Measurements from ENCODE around the gene PRSS12.
"Not testable (repeated sequence)": the region's sequence is repeated elsewhere in the genome, so short reads cannot be mapped to it uniquely, and the experiment has no call there.

The PRSS12 gene

DNA sequence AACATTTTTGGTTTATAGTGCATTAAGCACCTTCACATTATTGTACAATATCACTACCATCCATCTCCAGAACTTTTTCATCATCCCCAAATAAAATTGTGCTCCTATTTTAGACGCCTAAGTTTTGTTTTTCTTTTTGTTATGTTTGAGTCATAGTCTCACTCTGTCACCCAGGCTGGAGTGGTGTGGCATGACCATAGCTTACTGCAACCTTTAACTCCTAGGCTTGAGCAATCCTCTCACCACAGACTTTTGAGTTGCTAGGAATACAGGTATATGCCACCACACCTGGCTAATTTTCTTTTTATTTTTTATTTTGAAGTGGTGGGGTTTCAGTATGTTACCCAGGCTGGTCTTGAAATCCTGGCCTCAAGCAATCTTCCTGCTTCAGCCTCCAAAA, 33.9 kb downstream of the PRSS12 start:
- FAIRE-seq, result no peak

DNA sequence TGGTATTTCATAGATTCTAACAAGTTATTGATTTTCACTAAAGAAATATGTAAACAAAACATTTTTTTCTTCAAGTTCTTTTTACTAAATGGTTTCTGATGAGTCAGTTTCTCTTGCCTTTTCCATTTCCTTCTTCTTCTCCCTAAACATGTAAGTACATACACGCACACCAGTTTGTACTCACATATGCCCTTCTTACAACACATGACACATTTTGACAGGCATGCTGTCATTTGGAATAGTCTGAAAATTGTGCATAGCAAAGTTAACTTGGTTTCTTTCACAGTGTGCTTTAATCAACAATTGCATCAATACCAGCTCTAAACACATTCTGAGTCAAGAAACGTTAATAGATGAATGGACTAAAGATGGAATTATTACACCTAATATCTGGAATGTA, 35.1 kb downstream of the PRSS12 start:
- FAIRE-seq, result no peak

DNA sequence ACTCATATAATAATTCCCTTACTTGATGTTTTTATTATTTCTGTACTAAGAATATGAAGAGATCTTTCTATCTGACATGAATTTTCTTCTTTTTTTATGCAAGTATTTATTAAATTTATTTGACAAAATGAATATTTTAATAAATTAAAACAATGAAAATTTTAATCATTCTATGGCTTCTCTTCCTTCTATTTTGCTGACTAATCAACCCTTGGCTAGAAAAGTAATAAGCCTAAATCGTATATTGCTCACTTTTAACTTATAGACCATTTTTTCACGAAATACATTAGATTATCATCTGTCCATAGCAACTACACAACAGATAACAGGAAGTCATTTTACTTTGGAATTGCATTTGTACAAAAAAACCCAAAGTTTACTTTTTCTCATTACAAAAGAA, 38.6 kb downstream of the PRSS12 start:
- no peak for FAIRE-seq

DNA sequence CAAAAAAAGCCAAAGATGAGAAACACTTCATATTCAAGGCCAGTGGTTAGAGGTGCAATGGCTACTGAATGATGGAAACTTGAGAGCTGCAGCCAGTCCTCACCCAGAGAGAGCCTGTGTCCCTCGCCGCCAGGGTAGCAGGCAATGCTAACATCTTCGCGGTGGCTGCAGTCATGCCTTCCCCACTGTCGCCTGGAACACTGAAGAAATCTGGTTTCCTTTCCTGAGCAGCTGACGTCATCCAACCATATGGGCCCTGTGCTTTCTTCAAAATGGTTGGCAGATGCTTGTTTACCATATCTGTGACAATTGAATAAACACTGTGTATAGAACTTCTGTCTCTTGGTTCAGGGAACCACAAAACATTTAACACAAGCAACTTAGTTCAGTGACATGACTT, 39.7 kb downstream of the PRSS12 start:
- FAIRE-seq, result no peak

DNA sequence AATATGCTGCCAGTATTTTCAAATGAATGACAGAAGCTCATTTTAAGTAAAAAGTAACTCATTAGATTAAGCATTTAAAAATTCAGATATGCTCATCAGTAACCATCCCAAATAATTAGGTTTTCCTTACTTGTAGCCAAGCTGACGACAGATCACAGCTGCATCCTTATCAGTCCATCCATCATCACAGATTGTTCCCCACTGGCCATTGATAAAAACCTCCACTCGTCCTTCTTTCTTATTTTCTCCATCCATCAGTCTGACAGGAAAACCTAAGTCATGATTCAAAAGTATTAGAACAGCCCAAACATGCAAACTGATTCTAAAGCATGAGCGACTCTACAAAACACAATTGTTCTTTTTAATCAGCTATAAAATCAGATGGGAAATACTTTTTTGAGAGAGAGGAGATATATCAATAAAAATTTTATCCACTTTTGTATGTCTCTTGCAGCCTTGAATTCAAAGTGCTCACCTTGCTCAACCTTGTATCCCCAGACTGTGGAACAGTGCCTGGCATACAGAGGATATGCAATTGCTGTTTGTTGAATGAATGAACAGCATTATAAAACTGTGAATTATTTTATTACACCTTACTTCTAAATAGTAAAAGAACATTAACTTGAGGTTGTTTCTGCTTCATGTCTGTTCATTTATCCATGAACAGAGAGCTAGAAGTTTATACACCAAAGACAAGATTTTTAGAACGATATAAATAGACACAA, 44.3 kb downstream of the PRSS12 start:
- no peak for FAIRE-seq

DNA sequence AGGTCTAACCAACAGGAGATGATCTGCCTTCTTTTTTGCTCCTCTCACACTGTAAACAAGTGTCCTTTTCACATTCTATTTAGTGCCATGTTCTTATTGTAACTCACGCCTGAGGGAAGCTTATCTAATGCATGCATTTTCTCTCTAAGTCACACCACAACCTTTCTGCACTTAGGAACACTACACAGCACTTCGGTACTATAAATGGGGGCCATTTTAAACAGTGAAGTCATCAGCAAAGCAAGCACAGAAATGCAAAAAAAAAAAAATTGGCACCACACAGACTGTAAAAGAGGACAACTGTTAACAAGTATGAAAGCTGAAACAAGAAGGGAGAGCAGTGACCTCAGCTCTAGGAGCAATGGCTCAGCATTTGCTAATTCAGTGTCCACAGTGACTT, 45.2 kb downstream of the PRSS12 start:
- FAIRE-seq, result no peak

DNA sequence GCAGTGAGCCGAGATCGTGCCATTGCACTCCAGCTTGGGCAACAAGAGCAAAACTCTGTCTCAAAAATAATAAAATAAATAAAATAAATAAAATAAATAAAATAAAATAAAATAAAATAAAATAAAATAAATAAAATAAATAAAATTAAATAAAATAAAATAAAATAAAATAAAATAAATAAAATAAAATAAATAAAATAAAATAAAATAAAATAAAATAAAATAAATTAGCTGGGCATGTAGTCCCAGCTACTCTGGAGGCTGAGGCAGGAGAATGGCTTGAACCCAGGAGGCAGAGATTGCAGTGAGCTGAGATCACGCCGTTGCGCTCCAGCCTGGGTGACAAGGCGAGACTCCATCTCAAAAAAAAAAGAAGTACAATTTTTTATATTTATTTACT, 53.2 kb downstream of the PRSS12 start:
- not testable (repeated sequence) for FAIRE-seq

DNA sequence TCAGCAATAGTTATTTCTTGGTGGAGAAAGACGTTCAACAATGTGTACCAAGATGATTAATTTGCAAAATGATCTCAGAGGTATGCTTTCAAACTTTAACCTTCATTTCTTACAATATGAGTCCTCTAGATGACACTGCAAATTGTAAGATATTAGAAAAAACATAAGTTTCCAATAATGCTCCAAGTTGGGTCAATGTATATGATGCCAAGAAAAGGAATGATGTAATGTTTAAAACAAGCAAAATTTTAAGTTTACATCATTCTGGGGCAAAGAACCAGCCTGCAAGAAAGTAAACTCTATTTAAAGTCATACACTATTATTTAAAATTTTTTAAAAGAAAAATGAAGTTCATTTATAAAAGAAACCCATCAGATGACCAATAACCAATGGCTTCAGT, 56.1 kb downstream of the PRSS12 start:
- no peak for FAIRE-seq

DNA sequence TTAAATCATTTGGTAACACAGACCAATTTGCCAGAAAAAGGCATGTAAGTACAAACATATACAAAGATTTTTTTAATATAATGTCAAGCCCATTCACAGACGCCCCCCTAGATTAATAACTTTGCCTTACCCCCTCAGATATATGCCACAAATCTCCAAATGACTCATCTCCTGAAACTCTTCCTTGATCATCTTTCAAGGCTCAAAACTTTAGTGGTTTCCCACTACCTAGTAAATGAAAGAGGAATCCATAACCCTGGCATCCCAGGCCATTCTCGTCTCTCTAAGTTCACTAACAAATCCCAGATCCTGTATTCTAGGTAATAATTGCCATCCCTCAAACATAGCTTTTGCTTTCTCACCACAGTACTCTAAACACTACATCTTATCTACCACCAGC, 61.9 kb downstream of the PRSS12 start:
- FAIRE-seq, result no peak

DNA sequence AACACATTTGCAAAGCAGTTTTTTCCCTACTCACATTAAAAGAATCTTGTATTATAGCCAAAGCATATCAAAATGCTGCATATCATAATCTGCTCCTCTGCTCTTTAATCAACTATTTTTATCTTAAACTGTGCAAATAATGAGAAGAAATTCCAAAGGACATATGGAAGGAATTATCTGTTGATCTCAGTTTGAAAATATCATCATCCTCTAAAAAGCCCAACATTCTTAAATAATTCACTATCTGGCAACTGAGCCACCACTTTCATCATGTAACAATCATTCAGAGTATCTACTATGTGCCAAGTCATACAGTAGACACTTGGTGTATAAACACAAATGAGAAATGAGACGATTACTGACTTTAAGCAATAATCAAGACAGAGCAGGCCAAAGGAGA, 63.0 kb downstream of the PRSS12 start:
- no peak for FAIRE-seq

DNA sequence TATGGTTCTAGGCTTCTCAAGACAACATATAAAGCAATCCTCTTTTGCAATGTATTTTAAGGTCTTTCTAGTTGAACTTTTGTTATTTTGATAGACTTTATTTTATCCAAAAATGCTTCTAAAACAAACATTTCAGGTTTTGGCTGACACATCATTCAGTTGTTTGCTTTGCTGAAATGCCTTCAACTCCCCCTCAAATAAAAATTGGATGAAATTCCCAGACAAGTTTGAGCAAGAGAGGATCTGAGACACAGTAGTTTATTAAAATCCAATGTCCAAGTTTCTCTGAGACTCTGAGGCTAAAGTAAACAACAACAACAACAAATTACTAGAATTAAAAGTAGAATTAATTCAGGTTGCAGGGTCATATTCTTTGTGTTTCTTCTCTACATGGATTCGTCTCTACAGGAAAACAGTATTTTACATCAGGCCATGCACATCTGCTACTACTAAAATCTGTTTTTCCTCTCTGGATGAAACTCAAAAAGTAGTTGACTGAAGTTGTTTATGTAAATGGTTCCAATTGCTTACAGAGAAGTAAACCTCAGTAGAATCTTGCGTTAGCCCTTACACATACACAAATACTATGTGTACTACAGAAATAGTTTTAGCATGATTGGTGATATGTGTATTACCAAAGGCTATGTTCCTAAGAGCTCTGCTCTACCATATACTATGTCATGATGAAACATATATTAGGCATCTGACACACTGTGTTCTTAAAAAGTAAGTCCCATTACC, 64.9 kb downstream of the PRSS12 start:
- FAIRE-seq, result no peak

DNA sequence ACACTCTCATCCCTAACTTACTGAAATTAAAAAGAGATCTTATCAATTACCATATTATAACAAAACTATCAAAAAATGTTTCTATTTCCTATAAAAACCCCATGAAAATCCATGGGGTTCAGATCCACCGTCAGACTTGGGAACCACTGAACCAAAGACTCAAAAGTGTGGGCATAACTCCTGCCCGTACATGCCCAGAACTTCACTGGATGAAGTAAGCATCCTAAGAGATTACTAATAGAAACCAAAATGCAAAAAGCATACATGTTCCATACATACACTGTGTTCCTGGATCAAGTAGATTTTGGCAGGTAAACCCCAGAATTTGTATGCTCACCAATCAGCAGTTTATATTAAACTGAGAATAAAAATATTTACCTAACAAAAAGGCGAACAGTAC, 66.1 kb downstream of the PRSS12 start:
- no peak for FAIRE-seq

DNA sequence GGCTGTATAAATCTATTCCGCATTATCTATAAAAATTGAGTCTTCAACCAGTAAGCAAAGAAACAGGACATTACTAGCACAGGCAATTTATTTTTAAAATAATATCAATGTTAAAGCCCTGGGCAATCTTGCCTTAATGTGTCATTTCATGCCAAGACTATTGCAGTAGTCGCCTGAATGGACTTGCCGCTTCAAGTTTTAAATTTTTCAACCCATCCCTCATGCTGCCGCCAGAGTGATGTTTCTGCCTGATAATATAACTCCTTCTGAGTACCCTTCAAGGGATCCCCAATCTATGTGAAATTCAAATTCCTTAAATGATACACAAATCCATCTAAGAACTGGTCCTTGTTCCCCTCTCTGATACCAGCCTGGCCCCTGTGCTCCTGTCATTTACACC, 66.9 kb downstream of the PRSS12 start:
- FAIRE-seq, result no peak

DNA sequence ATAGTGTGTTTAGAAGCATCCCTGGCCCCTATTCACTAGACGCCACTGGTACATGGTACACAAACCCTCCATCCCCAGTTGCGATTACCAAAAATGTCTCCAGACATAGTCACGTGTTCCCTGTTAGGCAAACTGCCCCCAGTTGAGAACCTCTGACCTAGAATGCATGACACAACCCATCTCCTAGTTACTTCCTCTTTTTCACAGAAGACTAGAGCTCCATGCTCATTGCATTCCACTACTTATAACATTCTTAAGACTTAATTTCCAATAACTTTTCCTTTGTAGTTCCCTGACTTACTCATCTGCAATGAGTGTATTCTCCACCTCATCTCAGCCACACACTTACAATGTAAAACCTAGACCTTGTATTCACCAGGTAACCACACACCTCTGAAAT, 68.6 kb downstream of the PRSS12 start:
- FAIRE-seq, result no peak

DNA sequence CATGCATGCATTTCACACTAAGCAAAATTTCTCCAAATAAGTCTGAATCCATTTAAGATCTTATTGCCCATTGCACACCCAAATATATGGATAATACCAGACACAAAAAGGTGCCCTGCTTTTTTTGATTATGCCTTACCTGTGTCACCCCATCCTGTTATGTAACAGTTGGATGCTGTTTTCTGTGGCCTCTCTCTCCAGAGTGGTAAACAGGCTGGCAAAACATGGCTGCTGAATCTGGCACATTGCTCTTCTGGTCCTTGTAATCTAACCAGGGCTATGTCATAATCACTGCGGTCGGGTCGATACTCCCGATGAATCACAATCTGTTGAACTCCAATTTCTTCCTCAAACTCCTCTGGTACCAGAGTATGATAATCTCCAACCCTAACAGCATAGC, 70.1 kb downstream of the PRSS12 start:
- FAIRE-seq, result no peak

DNA sequence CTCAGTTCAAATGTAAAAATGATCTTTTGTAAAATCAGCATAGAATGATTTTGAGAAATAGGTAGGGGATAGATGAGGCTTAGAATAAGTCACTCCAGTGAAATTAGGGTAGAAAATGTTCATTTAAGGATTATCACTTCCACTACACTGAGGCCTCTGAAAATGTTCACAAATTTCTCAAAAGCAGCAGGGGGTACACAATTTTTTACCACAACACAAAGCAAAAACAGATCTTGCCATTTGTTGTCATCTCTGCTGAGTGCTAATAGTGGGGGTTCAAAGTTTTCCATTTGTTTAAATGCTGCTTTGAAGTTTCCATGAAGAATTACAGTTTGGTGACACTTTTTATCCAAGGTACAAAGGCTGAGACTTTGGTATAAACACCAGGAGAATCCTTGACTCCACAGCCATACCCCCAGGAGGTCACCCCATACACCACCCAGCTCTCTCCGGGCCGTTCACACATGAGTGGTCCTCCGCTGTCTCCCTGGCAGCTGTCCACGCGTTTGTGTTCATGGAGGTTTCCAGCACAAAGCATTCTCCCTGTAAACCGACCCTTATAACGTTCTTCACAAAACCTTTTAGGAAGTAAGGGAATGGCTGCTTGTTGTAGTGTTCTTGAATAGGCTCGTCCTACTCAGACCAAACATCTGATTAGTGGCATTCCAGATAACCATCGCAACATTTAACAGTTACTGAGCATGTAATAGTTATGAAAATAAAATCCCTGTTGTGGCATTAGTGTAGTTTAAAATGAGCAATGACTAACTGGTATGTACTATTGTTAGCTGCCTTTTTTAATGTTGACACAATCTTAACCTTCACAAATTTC, 71.0 kb downstream of the PRSS12 start:
- FAIRE-seq, result peak; percentile 33

DNA sequence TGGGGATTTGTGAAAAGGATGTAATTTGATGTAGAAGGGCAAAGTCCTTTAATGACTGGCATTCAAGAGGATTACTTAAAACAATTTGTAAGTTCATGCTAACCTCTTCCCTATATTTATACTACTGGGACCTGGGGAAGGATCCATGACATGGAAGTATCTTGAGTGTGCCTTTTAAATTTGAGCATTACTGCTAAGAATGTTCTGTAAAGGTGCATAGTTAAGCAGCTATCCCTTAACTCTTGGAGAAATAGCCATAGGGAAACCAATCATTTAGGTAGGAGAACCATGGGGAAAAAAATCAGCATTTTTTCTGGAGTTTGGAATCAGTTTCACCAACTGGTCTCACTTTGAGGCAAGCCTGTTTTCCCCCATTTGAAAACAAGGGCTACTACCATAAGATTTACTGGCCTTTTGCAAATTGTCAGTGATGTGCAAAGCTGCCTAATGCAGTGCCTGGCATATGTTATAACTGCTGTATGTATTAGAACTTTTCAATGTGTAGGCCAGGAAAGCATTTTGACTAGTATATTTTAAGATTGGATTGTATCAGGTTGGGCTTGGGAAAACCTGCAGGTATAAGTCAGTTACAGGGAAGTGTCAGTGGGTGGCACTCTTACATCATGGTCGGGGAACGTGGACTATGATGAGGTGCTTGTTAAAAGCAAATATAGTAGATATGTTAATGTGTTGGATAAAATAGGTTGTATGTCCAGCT, 72.1 kb downstream of the PRSS12 start:
- peak; percentile 15 for FAIRE-seq

DNA sequence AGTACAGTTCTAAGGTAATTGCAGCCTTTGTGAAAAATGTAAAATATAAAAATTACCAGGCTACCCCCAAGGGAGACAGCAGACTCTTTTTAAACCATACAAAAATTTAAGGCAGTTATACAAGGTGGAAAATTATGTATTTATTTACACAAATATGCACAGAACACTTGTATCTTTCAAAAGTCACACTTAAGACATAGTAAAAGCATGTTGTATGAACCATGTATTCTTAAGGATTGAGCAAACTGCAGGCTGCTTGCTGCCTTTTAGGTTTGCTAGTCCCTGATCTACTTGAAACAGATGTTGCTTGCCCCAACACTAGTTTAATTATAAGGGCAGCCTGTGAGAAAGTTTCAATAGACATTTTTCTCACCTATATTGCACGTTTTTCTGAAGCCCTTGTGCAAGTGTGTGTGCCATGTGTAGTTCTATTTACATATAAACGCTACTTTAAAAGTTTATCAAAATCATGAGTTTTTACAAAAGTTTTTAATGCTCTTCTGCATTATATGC, 72.8 kb downstream of the PRSS12 start:
- no peak for FAIRE-seq

DNA sequence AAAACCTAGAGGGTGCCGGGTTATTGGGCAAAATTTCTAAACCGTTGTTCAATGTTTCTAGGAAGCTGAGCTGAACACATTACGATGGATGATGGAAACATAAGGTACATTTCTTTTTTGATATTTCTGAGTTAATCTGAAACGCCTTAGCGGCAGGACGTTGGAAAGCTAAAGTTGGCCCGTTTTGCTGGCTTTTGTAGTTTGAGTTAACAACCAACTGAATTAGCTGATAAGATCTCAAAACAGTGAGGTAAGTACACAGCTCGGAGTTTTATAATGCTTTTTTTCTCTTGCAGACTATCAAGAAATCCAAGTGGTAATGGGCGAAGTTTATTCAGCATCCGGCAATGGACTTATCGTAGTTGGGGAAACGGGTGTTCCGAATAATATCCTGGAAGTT, 73.5 kb downstream of the PRSS12 start:
- FAIRE-seq, result no peak

DNA sequence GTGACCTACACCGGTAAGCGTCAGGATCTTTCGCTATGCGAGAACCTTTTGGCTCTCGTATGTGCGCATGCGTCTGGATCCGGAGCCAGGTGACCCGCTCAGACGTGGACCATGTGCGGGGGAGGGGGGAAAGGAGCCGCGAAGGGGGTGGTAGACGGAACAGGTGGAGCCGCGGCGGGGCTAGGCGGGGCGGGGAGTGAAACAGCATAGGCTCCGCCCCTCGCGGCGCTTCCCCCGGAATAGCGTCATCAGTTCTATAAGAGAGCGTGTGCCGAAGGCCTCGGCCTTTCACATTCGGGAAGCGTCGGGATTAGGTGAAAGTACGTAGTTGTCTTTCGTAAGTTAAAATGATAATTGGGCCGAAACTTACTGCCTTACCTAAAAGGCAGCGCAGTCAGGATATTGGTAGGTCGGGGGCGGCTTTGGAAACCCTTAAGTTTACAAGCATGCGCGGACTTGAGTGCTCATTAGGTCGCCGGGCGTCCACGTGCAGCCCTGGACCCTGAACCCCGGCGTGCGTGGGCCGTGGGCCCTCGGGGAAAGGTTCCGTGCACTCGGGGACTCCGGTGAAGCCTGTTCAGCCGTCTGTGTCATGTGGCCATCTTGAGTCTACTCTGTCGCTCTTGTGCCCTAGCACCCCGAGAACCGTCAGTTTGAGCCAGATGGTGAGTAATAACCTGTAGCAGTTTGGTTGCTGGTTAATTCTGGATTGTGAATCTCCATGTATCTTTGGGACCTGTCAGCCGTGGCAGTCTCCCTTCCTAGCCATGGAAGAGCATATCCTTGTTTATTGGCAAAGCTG, 74.1 kb downstream of the PRSS12 start:
- FAIRE-seq, result peak; percentile 70

DNA sequence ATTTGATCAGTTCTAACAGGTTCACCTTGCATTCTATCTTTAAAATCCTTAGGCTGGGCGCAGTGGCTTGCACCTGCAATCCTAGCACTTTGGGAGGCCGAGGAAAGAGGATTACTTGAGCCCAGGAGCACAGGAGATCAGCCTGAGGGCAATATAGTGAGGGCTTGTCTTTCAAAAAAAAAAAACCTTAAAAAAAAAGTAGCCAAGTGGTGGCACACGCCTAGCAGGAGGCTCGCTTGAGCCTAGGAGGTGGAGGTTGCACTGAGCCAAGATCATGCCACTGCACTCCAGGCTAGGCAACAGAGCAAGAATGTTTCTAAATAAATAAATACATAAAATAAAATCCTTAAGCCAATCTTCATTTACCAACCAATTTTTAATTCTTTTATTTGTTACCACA, 75.6 kb downstream of the PRSS12 start:
- FAIRE-seq, result no peak

DNA sequence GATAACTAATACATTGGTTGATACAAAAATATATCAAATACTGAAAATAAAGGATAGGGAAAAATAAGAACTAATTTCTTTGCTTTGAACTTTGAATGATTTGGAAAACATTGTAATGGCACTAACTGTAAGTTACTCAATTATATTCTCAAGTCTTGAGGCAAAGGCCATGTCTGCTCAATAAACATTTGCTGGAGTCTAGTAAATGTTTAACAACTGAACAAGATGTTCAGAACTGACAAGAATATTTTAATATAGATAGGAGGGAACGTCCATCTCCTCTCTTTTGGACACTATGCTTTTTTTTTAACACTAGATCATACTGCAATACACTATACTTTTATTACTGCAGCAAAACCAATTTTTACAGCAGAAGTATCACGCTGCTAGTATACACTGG, 76.2 kb downstream of the PRSS12 start:
- no peak for FAIRE-seq
